HG02981 (cell line): ENCODE measurements around the gene TLE4.
"Not testable (repeated sequence)": the region's sequence is repeated elsewhere in the genome, so short reads cannot be mapped to it uniquely, and the experiment has no call there.

ENCODE experiments used
- ATAC-seq: cut with Tn5 transposase; IDR thresholded peaks from one replicate; pipeline ENCODE4 v1.9.1; 2021; ENCODE audit warnings: mild to moderate bottlenecking, moderate library complexity; ENCODE audit not compliant: unreplicated experiment

TLE4 gene

DNA sequence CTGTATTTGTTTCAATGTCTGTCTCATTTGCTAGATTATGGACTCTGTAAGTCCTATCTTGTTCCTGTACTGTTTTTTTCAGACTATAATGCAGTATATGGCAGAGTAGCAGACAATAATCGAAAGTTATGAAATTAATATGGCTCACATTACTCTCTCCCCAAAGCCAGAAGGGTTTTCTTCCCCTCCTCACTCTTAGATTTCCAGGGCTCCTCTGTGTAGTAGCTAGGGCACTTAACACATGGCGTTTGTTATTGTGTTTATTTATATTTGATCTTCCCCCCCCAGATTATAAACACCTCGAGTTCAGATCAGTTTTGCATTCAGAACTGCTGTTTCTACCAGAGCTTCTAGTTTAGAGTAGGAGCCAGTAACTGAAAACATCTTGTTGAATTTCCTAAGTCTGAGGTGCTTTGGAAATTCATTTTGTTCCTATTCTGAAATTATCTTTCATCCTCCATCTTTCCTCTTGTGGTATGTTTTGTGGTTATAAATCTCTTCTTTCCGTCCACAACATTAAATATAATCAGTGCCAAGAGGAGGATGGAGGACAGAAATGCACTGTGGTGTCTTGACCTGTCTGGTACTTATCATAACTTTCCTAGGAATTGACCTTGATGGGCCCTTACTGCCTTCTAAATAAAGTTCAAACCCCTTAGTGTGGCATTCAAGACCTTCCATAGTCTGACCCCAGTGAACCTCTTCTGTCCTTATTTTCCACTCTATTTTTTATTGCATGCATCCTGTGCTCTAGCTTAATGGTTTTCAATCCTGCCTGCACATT lies 27.0 kb downstream of the TLE4 start:
- ATAC-seq: no peak

DNA sequence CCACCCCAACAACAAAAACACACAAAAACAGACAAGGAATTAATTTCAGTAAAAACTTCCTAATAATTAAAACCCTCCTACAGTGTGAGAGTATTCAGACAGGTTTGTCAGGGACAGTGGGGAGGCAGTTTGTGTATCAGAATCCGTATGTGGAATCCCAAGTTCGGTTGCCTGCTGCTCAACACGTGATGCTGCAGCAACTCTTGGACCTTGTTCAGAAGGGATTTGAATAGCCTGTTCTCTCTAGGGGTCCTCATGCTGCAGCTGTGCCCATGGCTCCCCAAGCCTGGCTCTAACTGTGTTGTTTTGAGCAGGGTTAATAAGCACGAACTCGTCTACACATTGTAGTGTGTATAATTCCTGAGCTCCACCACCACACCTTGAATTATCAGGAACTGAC lies 28.7 kb downstream of the TLE4 start:
- ATAC-seq: no peak

DNA sequence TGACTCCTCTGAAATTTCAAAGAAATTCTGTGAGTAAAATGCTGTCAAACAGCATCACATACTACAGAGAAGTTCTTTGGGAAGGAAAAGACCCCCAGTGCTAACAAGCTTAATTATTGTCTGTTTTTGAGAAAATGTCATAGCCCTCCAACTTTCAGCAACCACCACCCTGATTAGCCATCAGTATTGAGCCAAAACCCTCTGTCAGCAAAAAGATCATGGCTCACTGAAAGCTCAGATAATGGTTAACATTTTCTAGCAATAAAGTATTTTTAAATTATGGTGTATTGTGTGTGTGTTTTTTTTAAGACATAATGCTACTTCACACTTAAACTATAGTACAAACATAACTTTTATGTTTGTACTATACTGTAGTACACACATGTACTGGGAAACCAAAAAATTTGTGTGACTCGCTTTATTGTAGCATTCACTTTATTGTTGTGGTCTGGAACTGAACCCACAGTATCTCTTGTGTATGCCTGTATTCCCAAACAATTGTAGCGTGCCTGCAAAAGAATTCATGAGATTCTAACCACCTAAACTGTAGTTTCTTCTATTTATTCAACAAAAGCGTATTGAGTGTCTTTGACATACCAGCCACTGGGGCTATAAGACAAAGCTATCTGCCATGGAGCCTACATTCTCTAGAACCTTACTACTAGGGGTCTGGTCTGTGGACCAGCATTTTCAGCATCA lies 31.6 kb downstream of the TLE4 start:
- ATAC-seq: no peak

DNA sequence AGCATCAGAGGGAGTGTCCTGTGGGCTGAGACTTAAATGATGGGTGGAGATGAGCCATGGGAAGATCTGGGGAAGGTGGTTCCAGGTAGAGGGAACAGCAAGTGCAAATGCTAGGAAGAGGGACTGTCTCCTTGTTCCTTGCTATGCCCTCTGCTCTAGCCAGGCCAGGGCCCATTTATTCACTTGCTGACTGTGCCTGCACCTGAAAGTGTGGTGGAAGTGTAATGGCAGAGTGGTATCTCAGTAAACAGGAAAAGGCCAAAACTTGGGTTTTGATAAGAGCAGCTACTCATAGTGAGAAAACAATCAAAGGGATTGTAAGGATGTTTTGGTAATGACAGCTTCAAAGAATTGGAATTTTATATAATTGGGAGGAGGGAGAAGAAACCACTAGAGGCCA lies 32.4 kb downstream of the TLE4 start:
- ATAC-seq: no peak

DNA sequence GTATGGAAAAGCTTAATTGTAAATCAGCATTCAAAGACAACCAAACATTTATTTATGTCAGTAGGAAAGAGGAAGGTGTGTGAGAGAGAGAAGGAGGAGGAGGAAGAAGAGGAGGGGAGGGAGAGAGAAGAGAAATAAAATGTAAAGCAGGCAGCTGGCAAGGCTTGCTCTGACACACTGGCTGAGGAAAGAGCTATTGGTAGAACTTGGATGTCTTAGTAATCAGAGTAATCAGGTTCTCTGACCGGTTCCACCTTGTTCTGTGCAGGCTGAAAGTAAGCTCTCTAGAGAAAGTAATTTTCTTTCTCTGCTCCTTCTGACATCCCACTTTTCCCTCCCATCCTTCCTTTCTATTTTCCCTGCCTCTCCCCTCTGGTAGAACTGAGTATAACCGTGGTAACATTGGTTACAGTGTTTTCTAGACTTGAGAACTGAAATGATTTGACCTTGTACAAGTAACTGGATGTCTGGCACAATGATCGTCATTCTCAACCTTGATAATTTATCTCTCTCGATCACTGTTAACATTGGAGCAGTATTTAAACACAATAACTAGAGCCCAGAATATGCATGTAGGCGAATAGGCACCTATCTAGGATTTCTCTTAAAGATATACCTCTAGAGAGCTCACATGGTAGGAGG lies 33.3 kb downstream of the TLE4 start:
- peak; percentile 22 for ATAC-seq

DNA sequence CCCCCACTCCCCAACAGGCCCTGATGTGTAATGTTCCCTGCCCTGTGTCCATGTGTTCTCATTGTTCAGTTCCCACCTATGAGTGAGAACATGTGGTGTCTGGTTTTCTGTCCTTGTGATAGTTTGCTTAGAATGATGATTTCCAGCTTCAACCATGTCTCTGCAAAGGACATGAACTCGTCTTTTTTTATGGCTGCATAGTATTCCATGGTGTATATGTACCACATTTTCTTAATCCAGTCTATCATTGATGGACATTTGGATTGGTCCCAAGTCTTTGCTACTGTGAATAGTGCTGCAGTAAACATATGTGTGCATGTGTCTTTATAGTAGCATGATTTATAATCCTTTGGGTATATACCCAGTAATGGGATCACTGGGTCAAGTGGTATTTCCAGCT lies 34.8 kb downstream of the TLE4 start:
- ATAC-seq: not testable (repeated sequence)

DNA sequence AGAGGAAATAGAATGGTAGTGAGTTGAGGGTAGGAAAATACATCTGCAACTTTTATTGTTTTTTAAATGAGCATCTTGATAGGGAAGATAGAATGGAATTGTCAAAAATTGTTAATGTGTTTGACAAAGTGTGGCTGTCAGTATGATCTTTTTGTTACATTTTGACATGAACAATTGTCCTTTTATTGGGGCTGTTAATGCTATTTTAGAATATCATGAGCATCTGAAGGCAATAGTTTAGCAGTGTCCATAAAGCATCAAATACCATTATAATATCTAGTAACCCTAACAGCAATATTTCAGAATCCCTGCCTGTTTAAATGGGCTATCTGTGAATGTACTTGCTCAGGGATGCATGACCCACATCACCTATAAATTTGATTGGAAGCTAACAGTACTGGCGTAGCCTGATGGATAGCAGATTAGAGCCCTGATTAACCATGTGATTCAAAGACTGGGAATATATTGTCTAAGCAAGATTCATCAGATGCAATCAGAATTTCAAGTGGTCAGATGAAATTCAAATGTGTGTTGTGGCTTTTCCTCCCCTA lies 37.8 kb downstream of the TLE4 start:
- ATAC-seq: no peak

DNA sequence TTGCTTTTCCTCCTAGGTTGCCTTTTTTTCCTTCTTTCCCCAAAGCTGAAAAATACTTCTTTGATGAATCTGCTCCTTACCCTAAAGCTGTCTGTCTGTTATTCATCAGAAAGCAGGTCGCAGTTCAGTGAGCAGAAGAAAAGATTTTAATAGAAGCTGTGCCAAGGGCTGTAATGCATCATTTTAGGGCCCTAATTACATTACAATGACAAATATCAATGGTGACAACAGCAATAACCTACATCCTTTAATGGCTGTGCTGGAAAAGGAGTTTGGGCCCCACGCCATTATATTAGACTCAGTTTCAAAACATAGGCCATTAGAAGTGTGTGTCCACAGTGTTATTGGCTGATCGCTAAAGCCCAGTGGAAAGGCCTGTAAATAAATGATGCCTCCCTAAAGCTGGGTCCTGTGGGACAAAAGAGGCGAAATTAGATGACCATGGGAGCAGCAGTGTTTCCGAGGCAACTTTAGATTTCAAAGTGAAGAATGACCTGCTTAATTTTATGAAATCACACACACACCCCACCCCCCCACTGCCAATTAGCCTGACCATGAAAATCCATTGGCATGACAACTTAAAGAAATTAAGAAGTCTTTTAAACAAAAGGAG lies 38.4 kb downstream of the TLE4 start:
- no peak for ATAC-seq

DNA sequence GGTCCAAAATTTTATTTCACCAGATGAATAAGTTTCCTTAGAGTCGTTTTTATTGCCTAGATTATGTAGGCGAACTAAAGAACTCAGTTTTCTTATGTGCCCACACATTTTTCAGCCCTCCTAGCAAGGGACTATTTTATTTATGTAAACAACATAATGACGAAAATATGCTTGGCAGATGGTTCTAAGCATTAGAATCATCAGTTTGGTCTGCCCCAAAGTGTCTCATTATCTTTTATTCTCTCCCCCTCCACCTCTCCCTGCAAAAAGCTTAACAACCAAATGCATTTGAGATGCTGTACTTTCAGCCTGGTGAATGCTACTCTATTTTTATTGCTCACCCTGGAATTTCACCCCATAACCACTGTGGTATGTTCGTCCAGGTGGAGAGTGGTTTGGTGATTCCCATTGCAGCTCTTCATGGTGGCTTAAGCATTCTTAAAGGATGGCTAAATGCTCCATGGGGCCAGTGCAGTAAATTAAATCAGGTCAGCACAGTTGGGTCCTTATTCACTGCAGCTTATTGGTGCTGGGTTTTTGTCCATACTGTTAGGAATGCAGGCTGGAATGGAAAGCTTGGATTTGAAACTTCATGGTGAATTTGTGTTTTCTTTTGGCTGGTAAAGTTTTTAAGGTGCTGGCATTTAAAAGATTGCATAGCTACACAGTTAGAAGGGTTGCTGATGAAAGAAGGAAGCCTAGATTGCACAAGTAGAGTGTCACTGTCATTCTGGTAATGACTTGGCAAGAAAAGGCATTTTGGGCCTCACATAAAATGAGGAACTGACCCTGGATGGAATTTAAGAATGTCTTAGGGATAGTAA lies 39.2 kb downstream of the TLE4 start:
- peak; percentile 93 for ATAC-seq

DNA sequence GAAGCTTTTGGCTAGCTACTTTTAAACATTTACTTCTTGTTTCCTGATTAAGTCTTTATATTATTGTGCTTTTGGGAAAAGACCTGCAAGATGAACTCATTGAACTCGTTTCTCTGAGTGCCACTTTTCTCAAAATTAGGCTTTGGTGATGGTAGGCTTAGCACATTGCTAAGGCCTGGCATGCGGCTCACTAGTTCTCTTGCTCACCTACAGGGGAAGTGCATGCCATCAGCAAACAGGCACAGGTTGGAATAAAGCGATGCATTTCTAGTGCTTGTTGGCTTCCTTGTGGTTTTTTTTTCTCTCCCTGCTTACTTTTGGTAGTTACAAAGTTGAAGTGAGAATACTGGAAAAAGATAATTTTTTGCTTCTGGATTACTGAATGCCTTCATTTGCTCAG lies 41.4 kb downstream of the TLE4 start:
- ATAC-seq: no peak

DNA sequence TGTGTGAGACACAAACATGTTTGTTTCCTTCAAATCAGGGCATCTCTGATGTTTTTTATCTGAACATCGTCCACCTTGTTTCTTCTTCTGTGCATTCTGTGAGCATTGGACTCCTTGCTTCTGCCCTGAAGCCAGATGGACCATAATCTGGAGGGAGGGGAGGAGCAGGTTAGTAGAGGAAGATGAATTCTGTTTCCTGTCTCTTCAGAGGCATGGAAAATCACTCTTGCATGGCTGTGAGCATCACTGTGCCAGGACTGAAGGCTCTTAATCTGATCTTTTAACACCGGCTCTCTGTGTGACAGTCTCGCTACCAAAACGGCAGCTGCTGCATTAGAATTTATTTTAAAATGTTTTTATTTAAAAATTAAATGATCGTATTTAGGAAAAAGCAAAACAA lies 43.3 kb downstream of the TLE4 start:
- no peak for ATAC-seq

DNA sequence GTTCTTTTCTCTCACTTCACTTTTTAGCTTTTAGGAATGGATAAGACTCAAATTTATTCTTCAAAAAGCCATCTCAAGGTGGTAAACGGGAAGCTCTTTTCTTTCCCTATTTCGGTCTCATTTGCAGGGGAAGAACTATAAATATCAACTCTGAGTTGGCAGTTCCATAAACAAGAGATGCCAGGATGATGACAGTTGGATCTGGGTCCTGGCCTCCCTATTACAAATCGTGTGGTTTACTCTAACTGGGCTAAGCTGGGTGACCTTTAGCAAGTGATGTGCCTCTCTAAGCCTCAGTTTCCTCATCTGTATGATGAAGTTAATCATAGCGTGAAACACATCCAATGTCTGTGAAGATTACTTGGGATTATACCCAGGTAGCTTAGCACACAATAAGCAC lies 44.2 kb downstream of the TLE4 start:
- no peak for ATAC-seq

DNA sequence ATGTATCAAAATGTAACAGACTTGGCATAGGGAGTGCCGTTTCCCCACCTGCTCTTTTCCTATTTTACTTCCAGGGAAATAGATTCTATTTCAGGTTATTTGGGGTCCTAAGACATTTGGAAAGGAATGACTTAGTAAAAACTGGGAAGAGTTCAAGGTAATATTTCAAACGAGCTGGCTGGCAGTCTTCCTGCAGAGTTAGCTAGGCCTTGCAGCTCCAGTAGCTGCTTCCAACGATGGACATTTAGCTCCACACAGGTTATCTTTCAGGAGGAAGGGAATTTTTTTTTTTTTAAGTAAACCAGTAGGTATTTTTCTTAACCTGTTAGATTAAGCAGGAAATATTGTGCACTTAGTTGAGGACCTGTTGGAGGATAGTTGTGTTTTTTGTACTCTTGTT lies 45.2 kb downstream of the TLE4 start:
- ATAC-seq: no peak

DNA sequence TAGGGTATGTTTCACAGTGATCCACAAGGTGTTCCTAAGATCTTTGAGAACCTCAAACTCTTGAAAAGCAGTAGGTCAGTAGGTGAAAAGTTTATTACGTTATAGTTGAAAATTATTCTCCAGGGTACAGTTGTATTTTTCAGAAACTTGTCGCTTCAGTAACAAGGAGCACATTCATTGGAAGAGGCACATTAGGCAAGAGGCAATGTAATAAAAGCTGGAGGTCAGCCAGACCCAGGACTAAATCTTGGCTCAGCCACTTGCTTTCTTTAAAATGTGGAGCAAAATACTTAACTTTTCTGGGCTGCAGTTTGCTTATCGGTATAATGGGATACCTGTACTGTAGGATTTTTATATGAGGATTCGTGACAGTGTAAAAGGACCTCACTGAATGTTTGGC lies 45.6 kb downstream of the TLE4 start:
- no peak for ATAC-seq

DNA sequence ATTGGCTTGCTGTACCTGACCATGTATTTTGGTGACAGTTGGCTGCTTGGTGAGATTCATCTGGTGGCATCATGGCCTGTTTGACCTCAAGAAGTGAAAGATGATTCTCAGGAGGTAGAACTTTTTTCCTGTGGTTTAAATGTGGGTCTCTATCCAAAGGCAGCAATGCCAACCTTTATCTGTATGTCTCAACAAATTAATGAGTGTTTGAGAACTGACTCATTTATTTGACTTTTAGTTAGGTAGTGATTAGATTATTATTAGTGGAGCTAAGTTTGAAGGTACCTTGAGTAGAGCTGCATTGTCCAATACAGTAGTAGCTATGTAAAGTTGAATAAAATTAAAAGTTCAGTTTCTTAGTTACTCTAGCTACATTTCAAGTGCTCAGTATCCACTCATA lies 48.2 kb downstream of the TLE4 start:
- no peak for ATAC-seq

DNA sequence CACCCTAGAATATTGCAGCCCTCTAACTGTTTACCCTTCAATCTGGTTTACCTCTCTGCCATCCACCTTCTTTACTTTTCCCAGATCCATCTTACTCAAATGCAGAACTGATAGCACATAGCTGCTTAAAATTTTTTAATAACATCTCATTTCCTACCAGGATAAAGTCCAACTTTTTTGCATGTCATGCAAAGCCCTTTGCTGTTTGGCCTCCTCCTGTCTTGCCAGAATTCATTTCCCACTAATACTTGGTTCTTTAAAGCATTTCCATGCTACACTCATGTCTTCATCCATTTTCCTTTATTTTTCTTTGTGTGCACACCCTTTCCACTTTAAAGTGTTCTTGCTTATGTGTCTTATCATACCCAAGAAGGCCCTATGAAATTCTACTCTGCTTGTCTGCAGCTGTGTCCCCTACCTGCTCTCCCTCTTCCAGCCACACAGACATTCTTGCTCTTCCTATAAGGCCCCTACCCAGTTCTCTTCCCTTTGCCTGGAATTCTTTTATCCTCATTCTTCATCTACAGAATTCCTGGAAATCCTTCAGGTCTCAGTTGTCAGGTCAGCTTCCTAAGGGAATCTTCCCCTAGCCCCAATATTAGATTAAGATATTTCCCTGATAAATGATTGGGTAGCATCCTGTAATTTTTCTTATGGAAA lies 50.3 kb downstream of the TLE4 start:
- ATAC-seq: no peak

DNA sequence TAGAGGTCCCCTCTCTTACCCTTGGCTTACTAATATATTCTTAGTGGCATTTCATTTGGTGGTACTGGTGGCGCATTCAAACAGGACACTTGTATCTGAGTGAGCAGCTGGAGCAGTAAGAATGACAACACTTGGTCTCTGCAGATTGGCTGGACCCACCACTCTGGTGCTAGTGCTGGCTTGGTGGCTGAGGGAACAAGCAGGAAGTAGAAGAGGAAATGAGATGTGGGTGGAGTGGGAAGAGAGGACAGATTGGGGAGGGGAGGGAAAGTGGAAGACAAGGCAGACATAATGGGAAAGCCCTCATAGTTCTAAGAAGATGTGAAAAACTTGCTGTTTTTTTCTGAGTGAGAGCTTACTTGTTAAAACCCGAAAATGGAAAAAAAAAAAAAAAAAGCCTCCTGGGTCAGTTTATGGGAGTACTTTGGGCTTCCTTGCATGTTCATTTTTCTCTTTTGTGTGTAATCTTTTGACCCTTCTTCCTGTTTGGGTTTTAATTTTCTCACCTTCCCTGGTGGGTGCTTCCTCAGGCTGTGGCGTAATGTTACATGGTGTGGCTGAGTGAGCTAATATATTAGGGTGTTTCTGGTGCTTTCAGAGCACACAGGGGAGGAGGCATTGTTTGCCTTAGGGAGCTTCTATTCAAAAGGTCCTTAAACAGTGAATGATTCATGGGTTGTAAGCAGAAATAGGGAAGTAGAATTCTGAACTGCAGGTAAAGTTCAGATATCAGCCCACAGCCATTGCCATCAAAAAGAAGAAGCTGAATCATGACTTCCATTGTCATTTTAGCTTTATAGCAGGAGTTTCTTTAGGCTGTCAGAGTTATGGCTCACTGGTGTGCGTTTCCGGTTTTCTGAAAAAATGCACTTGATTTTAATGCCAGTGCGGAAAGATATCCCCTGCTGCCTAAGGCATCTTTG lies 52.3 kb downstream of the TLE4 start:
- ATAC-seq: peak; percentile 95

DNA sequence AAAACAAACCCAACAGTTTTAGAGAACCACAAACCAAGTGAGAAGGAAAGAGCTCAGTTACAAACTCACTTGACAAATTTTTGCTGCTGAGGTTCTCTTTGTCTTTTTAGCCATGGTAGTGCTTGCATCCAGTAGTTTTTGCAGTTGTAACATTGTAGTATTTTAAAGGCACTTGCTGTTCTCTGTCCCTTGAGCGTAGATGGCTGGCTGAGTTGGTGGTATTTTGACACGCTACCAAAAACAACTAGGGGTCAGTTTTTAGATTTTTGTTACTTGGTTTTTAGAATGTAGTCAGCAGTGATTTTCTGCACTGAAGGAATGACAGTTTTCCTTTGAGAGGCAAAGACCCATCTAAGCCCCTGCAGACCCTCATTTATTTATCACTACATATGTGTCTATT lies 58.0 kb downstream of the TLE4 start:
- no peak for ATAC-seq
